ENCODE measurements around the gene AFF3. TPM values are rescaled to one million over a fixed set of nuclear protein-coding genes. Genes with fewer than 3 reads are reported as not detected.

Gene AFF3
- total RNA-seq, 1 donor from 2014 or later = 5.7 TPM

DNA sequence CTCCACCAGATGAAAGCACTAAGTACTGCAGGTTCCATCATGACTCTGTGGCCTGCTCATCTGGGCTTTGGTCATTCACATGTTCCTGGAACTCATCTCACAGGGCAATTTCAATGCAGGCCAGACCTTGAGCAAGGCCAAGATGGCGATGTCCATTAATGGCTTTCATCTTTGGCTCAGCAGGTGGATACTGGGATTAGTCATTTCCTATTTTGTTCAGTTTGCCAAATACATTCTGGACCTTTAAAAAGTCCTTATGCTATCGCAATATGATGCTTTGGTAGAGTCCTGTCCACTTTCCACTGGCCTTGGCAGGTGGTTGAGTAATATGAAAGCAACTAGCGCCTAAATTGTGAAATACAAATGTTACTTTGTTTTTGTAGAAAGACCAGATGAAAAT lies 482.5 kb downstream of the AFF3 start:
- no peaks in the 10 kb centered on the region for H3K4me1 Mint-ChIP-seq
- no peaks in the 10 kb centered on the region for H3K9me3 Mint-ChIP-seq
- H3K27ac Mint-ChIP-seq = no peak overlapping the region
- DNase-seq = no peak
- no peaks in the 10 kb centered on the region for H3K27me3 Mint-ChIP-seq
- H3K4me3 Mint-ChIP-seq = no peak overlapping the region
- no peaks in the 10 kb centered on the region for H3K36me3 Mint-ChIP-seq (ENCODE audit: low read depth)
- intact Hi-C loops (cut with micrococcal nuclease) = no loop called here

GRCh38 chr2:99657691-99658258 lies 484.6 kb downstream of the AFF3 start:
- Mint-ChIP-seq H3K27me3 (no peaks in the 10 kb centered on the region), H3K27ac (no peak overlapping the region), H3K4me1 (no peaks in the 10 kb centered on the region), H3K4me3 (no peak overlapping the region), H3K36me3 (ENCODE audit: low read depth) (no peaks in the 10 kb centered on the region), H3K9me3 (no peaks in the 10 kb centered on the region)
- no peak for DNase-seq
- intact Hi-C loops (cut with micrococcal nuclease) = no loop called here

GRCh38 chr2:99656994-99657393 lies 485.4 kb downstream of the AFF3 start:
- no peak for DNase-seq
- intact Hi-C loops (cut with micrococcal nuclease) = no loop called here
- Mint-ChIP-seq H3K36me3 (ENCODE audit: low read depth) (no peaks in the 10 kb centered on the region), H3K4me1 (no peaks in the 10 kb centered on the region), H3K27me3 (no peaks in the 10 kb centered on the region), H3K4me3 (no peak overlapping the region), H3K27ac (no peak overlapping the region), H3K9me3 (no peaks in the 10 kb centered on the region)

DNA sequence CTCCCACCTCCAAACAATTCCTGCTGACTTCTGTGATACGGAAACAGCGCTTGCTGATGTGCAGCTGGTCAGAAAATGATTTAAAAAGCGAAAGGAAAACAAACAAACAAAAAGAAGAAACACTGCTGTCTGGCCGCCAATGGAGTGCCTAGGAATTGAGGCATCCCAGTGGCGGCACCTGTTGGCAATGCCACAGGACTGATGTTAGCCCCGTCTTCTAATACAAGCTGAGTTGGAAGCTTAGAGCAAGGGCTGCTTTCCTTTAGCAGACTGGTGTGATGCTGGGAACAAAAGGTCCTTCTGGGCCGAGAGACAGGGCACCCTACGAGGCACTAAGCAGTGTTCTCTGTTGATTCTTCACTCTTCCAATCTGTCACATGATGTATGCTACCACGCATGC lies 489.0 kb downstream of the AFF3 start:
- H3K4me1 Mint-ChIP-seq = no peaks in the 10 kb centered on the region
- H3K4me3 Mint-ChIP-seq = no peak overlapping the region
- H3K27me3 Mint-ChIP-seq = no peaks in the 10 kb centered on the region
- H3K36me3 Mint-ChIP-seq (ENCODE audit: low read depth) = no peaks in the 10 kb centered on the region
- H3K9me3 Mint-ChIP-seq = no peaks in the 10 kb centered on the region
- intact Hi-C loops (cut with micrococcal nuclease) = no loop called here
- no peak for DNase-seq
- no peak overlapping the region for H3K27ac Mint-ChIP-seq

GRCh38 chr2:99652862-99653261 lies 489.5 kb downstream of the AFF3 start:
- no peaks in the 10 kb centered on the region for H3K36me3 Mint-ChIP-seq (ENCODE audit: low read depth)
- H3K27ac Mint-ChIP-seq = no peak overlapping the region
- no peak for DNase-seq
- H3K4me1 Mint-ChIP-seq = no peaks in the 10 kb centered on the region
- intact Hi-C loops (cut with micrococcal nuclease) = no loop called here
- H3K4me3 Mint-ChIP-seq = no peak overlapping the region
- H3K9me3 Mint-ChIP-seq = no peaks in the 10 kb centered on the region
- no peaks in the 10 kb centered on the region for H3K27me3 Mint-ChIP-seq

DNA sequence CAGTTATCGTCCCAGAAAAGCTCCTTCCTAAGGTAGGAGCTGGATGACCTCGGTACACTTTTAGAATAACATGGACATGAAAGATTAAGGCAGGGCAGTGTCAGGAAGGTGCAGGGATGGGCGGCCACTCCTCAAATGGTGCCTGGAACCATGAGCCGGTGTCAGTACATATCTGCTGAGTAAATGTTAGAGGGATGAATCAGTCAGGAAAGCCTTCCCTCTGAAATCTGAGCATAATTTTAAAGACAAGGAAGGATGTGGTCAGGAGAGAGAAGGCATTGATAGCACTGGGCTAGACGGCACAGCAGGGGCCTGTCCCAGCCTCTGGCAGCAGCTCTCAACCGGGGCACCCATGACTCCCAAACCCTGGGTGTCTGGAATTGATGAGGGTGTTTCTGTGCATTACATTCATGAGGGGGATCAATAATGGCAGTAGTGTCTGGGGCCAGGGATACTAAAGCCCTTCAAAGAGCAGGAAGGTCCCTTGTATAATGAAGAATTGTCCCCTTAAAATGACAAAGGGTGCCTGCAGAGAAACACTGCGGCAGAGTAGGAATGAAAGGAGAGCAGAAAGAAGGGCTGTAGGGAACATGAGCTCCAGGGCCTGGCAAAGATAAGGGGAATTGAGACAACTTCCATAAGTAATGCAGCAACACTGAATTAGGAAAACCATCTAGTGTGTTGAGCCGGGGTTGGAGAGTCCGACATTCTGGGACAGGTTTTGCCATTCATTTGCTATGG lies 490.3 kb downstream of the AFF3 start:
- Mint-ChIP-seq H3K4me3 (no peak overlapping the region), H3K27ac (no peak overlapping the region), H3K27me3 (no peaks in the 10 kb centered on the region), H3K36me3 (ENCODE audit: low read depth) (no peaks in the 10 kb centered on the region), H3K9me3 (no peaks in the 10 kb centered on the region), H3K4me1 (no peaks in the 10 kb centered on the region)
- intact Hi-C loops (cut with micrococcal nuclease) = no loop called here
- DNase-seq = no peak

- DNase-seq = no peak
- Mint-ChIP-seq H3K27ac (no peak overlapping the region), H3K36me3 (ENCODE audit: low read depth) (no peaks in the 10 kb centered on the region), H3K27me3 (no peaks in the 10 kb centered on the region), H3K4me1 (no peaks in the 10 kb centered on the region), H3K4me3 (no peak overlapping the region), H3K9me3 (no peaks in the 10 kb centered on the region)
- intact Hi-C loops (cut with micrococcal nuclease) = no loop called here
Measured at GRCh38 chr2:99648906-99649789, 493.2 kb downstream of the AFF3 start.

- DNase-seq = no peak
- no peaks in the 10 kb centered on the region for H3K4me1 Mint-ChIP-seq
- H3K36me3 Mint-ChIP-seq (ENCODE audit: low read depth) = no peaks in the 10 kb centered on the region
- H3K27ac Mint-ChIP-seq = no peak overlapping the region
- H3K4me3 Mint-ChIP-seq = no peak overlapping the region
- no peaks in the 10 kb centered on the region for H3K9me3 Mint-ChIP-seq
- H3K27me3 Mint-ChIP-seq = no peaks in the 10 kb centered on the region
- intact Hi-C loops (cut with micrococcal nuclease) = no loop called here
Measured at GRCh38 chr2:99648178-99648844, 494.1 kb downstream of the AFF3 start.

GRCh38 chr2:99645960-99646359 lies 496.4 kb downstream of the AFF3 start:
- H3K27ac Mint-ChIP-seq = no peak overlapping the region

DNA sequence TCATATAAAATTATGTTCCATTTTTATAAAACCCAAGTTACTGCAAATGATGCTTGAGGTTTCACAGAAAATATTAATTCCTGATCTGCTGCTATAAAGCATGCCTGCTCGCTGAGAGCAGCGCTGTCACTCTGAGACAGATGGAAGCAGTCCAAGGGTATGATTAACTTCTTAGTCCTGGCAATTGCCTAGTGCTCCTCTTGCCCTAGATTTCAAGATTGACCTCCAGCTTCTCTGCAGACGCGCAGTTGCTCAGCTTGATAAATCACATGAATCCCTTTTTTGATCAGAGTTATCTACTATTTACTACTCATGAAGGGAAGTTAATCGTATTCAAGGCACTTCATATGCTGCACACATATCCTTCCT lies 498.0 kb downstream of the AFF3 start:
- Mint-ChIP-seq H3K9me3 (no peaks in the 10 kb centered on the region), H3K4me1 (no peaks in the 10 kb centered on the region), H3K27me3 (no peaks in the 10 kb centered on the region), H3K4me3 (no peak overlapping the region), H3K36me3 (ENCODE audit: low read depth) (no peaks in the 10 kb centered on the region), H3K27ac (no peak overlapping the region)
- intact Hi-C loops (cut with micrococcal nuclease) = no loop called here
- DNase-seq = no peak

More at GRCh38 chr2:99645960-99646359, 496.4 kb downstream of the AFF3 start:
- Mint-ChIP-seq H3K36me3 (ENCODE audit: low read depth) (no peaks in the 10 kb centered on the region), H3K4me3 (no peak overlapping the region), H3K27me3 (no peaks in the 10 kb centered on the region), H3K9me3 (no peaks in the 10 kb centered on the region), H3K4me1 (no peaks in the 10 kb centered on the region)
- intact Hi-C loops (cut with micrococcal nuclease) = no loop called here
- DNase-seq = no peak

DNA sequence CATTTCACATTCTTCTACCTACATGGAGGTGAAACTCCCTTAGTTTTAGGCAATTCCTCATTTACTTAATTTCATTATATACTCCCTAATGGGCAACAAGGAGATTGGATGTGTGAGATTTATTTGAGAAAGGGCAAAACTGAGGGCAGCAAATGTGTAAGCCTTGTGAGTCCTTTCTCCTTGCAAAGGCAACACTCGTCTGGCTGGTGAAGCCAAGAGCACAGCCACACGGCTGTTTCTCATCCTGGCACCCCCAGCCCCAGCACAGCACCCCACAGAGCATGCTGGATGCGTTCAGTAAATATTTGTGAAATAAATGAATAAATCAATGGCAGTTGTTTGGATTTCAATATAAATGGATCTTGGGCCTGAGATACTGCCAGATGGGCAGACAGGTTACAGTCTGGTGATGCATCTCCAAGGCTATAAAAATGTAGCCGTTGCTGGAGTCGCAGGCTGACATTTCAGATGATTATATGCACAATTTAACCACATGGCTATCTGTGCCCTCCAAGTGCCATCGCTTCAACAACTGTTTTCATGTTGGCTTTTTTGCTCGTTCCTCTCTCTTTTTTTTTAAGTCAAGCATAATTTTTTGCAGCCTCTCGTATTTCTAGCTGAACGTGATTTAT lies 498.5 kb downstream of the AFF3 start:
- Mint-ChIP-seq H3K36me3 (ENCODE audit: low read depth) (no peaks in the 10 kb centered on the region), H3K27ac (no peak overlapping the region), H3K4me1 (no peaks in the 10 kb centered on the region), H3K27me3 (no peaks in the 10 kb centered on the region), H3K9me3 (no peaks in the 10 kb centered on the region), H3K4me3 (no peak overlapping the region)
- intact Hi-C loops (cut with micrococcal nuclease) = no loop called here
- DNase-seq = no peak

DNA sequence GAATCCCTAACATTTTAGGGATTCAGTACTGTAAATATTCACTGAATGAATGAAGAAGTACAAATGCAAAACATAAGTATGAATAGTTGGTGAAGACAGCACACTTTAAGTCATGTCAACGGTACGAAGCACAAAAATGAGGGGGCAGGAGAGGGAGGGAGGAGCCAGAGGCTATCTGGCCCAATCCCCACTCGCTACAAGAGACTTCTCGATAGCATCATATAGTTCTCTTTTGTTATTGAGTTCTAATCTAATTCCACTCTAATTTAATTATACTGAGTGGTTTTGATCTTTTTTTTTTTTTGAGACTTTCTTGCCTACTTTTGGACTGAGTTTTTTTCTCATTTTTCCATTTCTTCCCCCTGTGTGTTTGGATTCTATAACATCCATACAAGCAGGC lies 500.4 kb downstream of the AFF3 start:
- Mint-ChIP-seq H3K4me1 (no peaks in the 10 kb centered on the region), H3K4me3 (no peak overlapping the region), H3K27me3 (no peaks in the 10 kb centered on the region), H3K9me3 (no peaks in the 10 kb centered on the region), H3K27ac (no peak overlapping the region), H3K36me3 (ENCODE audit: low read depth) (no peaks in the 10 kb centered on the region)
- no peak for DNase-seq
- intact Hi-C loops (cut with micrococcal nuclease) = no loop called here

DNA sequence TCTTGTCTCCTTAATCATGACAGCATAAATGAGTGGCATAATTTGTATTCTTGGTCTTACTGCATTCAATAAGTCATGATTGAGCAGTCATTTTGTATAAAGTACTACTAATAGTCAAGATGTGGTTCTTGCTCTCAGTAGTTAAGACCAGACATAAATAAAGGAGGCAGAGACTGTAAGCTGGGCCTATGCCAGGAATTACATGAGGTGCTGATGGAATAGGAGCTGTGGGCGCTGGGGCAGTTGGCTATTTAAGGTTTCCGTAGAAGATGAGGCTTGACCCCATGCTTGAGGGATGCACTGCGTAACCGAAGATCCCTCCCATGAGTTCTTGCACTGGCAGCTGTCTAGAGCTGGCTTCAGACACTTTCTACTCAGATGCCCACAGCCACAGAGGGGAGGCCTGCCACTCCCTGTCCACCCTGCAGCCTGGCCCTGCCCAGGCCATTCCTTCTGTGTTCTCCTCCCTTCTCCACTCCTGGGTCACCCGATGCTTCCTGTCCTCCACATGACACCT lies 501.7 kb downstream of the AFF3 start:
- Mint-ChIP-seq H3K9me3 (no peaks in the 10 kb centered on the region), H3K36me3 (ENCODE audit: low read depth) (no peaks in the 10 kb centered on the region), H3K4me3 (no peak overlapping the region), H3K27me3 (no peaks in the 10 kb centered on the region), H3K4me1 (no peaks in the 10 kb centered on the region), H3K27ac (no peak overlapping the region)
- no peak for DNase-seq
- intact Hi-C loops (cut with micrococcal nuclease) = no loop called here
